GM12865 (cell line): ENCODE measurements around the gene LPP.

ENCODE experiments used
- DNase-seq: peaks from one replicate; pipeline ENCODE4 v3.0.0; 2010; ENCODE audit warnings: low read depth
- H3K4me3 ChIP-seq: 2 replicates; pipeline ENCODE4 v1.5.1; 2011; ENCODE audit warnings: mild to moderate bottlenecking, low read depth, low read length, control low read depth
- TF ChIP-seq, protein P1 (sequence below): IDR thresholded peaks from 2 replicates; pipeline ENCODE4 v1.5.1; 2011; ENCODE audit warnings: low read length, control low read depth, low read depth, inconsistent platforms; ENCODE audit not compliant: insufficient read depth; ENCODE audit errors: missing control alignments

LPP gene

GRCh38 chr3:188174317-188175044 is 20.5 kb downstream of the LPP start:
- no peak overlapping the region for H3K4me3 ChIP-seq

DNA sequence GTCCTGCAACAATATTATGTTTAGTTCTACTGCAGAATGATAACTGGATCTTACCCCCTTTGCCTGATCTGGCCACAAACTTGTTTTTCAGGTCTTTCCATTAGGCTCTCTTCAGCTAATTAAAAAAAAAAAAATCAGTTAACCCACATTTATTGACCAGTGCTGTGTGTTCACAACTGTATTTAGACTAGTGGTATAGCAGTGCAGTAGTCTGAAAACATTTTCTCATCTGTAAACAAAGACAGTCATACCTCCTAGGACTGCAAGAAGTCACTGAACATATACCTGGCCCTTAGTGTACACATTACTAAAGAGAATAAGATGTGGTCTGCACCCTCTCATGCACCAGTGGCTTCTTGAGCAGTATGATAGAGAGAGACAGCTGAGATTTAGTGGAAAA is 22.5 kb downstream of the LPP start:
- TF ChIP-seq, protein P1, sequence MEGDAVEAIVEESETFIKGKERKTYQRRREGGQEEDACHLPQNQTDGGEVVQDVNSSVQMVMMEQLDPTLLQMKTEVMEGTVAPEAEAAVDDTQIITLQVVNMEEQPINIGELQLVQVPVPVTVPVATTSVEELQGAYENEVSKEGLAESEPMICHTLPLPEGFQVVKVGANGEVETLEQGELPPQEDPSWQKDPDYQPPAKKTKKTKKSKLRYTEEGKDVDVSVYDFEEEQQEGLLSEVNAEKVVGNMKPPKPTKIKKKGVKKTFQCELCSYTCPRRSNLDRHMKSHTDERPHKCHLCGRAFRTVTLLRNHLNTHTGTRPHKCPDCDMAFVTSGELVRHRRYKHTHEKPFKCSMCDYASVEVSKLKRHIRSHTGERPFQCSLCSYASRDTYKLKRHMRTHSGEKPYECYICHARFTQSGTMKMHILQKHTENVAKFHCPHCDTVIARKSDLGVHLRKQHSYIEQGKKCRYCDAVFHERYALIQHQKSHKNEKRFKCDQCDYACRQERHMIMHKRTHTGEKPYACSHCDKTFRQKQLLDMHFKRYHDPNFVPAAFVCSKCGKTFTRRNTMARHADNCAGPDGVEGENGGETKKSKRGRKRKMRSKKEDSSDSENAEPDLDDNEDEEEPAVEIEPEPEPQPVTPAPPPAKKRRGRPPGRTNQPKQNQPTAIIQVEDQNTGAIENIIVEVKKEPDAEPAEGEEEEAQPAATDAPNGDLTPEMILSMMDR: no peak
- no peak overlapping the region for H3K4me3 ChIP-seq
- DNase-seq: no peak

More at GRCh38 chr3:188174317-188175044, 20.5 kb downstream of the LPP start:
- TF ChIP-seq, protein P1: no peak
- DNase-seq: no peak

- TF ChIP-seq, protein P1: no peak
- no peak overlapping the region for H3K4me3 ChIP-seq
- no peak for DNase-seq
These were observed 22.9 kb downstream of the LPP start for GRCh38 chr3:188176884-188177283.

DNA sequence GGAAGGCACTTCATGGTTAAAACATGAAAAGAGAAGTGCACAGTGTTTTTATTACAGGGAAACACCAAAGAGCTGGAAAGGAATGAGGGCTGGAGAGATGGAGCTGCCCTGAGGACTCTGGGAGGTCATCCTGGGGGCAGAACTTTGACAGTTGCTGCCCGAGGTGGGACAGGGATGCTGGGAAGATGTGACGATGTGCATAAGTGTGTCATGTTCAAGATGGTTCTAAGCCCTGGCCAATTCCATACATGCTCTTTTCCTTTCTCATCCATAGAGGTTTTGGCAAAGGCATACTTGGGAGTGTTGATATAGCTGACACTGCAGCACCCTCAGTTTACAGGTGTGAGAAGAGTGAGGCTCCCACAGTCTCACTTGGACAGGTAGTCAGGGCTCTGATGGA is 23.8 kb downstream of the LPP start:
- TF ChIP-seq, protein P1: no peak
- no peak for DNase-seq
- no peak overlapping the region for H3K4me3 ChIP-seq

DNA sequence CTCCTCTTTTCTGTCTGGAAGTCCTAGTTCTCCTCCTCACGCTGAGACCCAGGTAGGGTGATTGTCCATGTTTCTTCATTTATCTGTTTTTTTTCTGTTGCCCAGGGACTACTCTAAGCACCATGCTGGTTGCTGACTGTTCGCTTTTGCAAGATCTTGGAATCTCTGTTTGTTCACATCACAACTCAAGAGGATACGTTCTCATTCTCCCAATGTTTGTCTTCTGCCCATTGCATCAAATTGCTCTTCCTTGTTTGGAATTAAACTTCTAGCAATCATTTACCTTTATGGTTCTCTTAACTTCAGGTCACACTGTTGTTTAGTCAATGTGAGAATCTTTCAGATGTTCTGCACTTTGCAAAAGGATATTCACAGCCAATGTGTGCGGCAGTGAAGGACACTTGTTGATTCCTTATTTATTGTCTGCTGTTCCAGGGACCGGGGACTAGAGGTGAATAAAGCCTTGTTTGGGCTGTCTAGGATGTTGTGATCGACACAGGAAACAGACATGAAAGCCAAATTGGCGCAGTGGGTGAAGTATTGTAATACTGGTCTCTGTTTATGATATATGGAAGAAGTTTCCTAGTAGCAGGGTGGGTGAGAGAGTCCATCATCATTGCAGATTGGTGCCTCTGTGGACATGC is 24.5 kb downstream of the LPP start:
- no peak for DNase-seq
- no peak overlapping the region for H3K4me3 ChIP-seq
- TF ChIP-seq, protein P1: no peak

DNA sequence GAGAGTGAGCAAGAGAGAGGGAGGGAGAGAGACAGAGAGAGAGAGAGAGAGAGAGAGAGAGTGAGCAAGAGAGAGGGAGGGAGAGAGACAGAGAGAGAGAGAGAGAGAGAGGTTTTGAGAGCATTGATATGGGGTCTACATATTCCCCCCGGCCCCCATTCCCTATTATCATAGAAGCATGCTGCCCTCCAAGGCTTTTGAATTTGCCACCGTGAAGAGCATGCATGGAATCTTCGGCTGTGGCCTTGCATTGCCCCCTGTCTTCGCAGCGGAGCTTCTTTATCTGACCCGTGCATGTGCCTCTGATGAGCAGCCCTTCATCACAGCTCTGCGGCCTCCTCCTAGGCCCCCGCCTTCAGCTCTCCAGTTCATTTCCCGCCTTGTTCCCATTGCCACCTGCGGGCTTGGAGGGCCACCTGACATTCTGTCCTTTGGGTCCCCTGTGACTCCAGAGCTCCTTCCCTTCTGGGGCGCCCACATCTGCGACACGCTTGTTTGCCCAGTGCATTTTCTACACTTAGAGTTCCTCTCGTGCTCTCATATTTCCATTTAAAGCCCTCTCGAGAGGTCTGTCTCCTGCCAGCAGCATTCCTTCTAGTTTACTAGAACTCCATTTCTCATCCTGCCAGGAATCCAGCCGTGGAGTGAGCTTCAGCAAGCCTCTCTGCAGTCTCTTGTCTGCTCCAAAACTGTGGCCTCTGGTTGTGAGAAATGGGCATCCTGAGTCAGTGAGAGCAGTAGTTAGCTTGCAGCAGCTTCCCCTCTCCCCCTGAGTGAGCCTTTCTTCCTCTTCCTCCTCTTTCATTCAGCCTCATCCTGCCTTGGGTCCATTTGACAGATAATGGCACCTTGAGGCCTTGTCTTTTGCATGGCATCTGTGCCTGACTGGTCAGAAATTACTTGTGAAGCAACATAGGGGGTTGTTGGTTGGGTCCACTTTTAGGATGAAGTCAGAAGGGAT is 25.3 kb downstream of the LPP start:
- no peak for DNase-seq
- no peak overlapping the region for H3K4me3 ChIP-seq
- TF ChIP-seq, protein P1: no peak
